D721Med (cell line): ENCODE data around the gene REP15.

ENCODE experiments used
- DNase-seq: peaks from one replicate; pipeline ENCODE4 v3.0.0; 2011; ENCODE audit warnings: low spot score; ENCODE audit not compliant: insufficient read length
- FAIRE-seq: peaks from 2 replicates; lab custom pipeline; 2011; peaks lifted over from hg19 to GRCh38; lab: Jason Lieb, UNC
- CTCF ChIP-seq: IDR thresholded peaks from 2 replicates; pipeline ENCODE4 v1.5.1; 2012; ENCODE audit warnings: mild to moderate bottlenecking, control low read depth; ENCODE audit not compliant: insufficient read depth; ENCODE audit errors: missing control alignments

Gene REP15

GRCh38 chr12:27666510-27666909 is 29.7 kb upstream of the REP15 start:
- TF ChIP-seq CTCF, result no peak
- DNase-seq (no peak), FAIRE-seq (no peak)

GRCh38 chr12:27667540-27667939 is 28.7 kb upstream of the REP15 start:
- no peak for FAIRE-seq
- no peak for DNase-seq
- no peak for TF ChIP-seq CTCF

- DNase-seq, result no peak
- no peak for FAIRE-seq
- TF ChIP-seq CTCF, result no peak
Observed at GRCh38 chr12:27672051-27672450, 24.2 kb upstream of the REP15 start.

GRCh38 chr12:27672643-27673042 is 23.6 kb upstream of the REP15 start:
- no peak for FAIRE-seq

GRCh38 chr12:27673101-27673718 is 23.0 kb upstream of the REP15 start:
- FAIRE-seq (no peak), DNase-seq (no peak)
- TF ChIP-seq CTCF, result no peak

More at GRCh38 chr12:27672643-27673042, 23.6 kb upstream of the REP15 start:
- no peak for TF ChIP-seq CTCF
- DNase-seq, result no peak

- FAIRE-seq, result no peak
- no peak for DNase-seq
- no peak for TF ChIP-seq CTCF
Observed at GRCh38 chr12:27674989-27675388, 21.3 kb upstream of the REP15 start.

GRCh38 chr12:27680619-27681018 is 15.6 kb upstream of the REP15 start:
- FAIRE-seq (no peak), DNase-seq (no peak)
- no peak for TF ChIP-seq CTCF
